NAMALWA (cell line): ENCODE results near the gene UBE3C.

ENCODE experiments used
- DNase-seq: peaks from one replicate; pipeline ENCODE4 v3.0.0-alpha.2; 2015; ENCODE audit warnings: low spot score

Gene UBE3C

GRCh38 chr7:157177333-157177982, 38.7 kb downstream of the UBE3C start:
- no peak for DNase-seq

GRCh38 chr7:157177983-157178381, 39.3 kb downstream of the UBE3C start:
- DNase-seq: no peak

GRCh38 chr7:157183832-157184231, 45.1 kb downstream of the UBE3C start:
- DNase-seq: no peak

GRCh38 chr7:157188091-157188665, 49.5 kb downstream of the UBE3C start:
- no peak for DNase-seq

- no peak for DNase-seq
These were observed 50.7 kb downstream of the UBE3C start for GRCh38 chr7:157189405-157189804.

GRCh38 chr7:157192861-157193260, 54.1 kb downstream of the UBE3C start:
- no peak for DNase-seq

- no peak for DNase-seq
These were observed 54.5 kb downstream of the UBE3C start for GRCh38 chr7:157193274-157193673.

- DNase-seq: no peak
These were observed 56.2 kb downstream of the UBE3C start for GRCh38 chr7:157194948-157195347.

GRCh38 chr7:157195868-157196267, 57.1 kb downstream of the UBE3C start:
- DNase-seq: no peak

- DNase-seq: no peak
These were observed 65.4 kb downstream of the UBE3C start for GRCh38 chr7:157204134-157204533.

- DNase-seq: no peak
These were observed 66.7 kb downstream of the UBE3C start for GRCh38 chr7:157205438-157205837.

- no peak for DNase-seq
These were observed 70.1 kb downstream of the UBE3C start for GRCh38 chr7:157208571-157209413.

- DNase-seq: no peak
These were observed 72.0 kb downstream of the UBE3C start for GRCh38 chr7:157210682-157211081.

GRCh38 chr7:157211690-157212089, 73.0 kb downstream of the UBE3C start:
- no peak for DNase-seq

- DNase-seq: peak; percentile 47
These were observed 80.4 kb downstream of the UBE3C start for GRCh38 chr7:157219154-157219553.

GRCh38 chr7:157220916-157221569, 82.3 kb downstream of the UBE3C start:
- no peak for DNase-seq

- no peak for DNase-seq
These were observed 84.0 kb downstream of the UBE3C start for GRCh38 chr7:157222687-157223086.

GRCh38 chr7:157224627-157225026, 85.9 kb downstream of the UBE3C start:
- peak; percentile 40 for DNase-seq

- peak; percentile 69 for DNase-seq
These were observed 90.2 kb downstream of the UBE3C start for GRCh38 chr7:157228864-157229422.

GRCh38 chr7:157233677-157234076, 95.0 kb downstream of the UBE3C start:
- no peak for DNase-seq

- no peak for DNase-seq
These were observed 95.5 kb downstream of the UBE3C start for GRCh38 chr7:157234271-157234670.
